Smooth muscle cell (in vitro differentiated cells): ENCODE results near the gene AJAP1. TPM values are rescaled to one million over a fixed set of nuclear protein-coding genes. Genes with fewer than 3 reads are reported as not detected.

ENCODE experiments used
- DNase-seq: peaks from one replicate; lab custom pipeline; 2025; ENCODE audit not compliant: unreplicated experiment; lab: John Stamatoyannopoulos, UW
- H2AFZ ChIP-seq: fragments of 200-600 bp; sonication (generic); 2 replicates; pipeline ENCODE4 v1.6.0; 2016; ENCODE audit warnings: antibody characterized with exemption, low read depth, mild to moderate bottlenecking
- H3F3A ChIP-seq: fragments of 200-600 bp; sonication (generic); 2 replicates; pipeline ENCODE4 v1.6.0; 2017; ENCODE audit warnings: antibody characterized with exemption, low read depth
- H3K27ac ChIP-seq: fragments of 200-600 bp; sonication (generic); 2 replicates; pipeline ENCODE4 v1.5.1; 2016; ENCODE audit warnings: low read depth, mild to moderate bottlenecking
- H3K27me3 ChIP-seq: fragments of 200-600 bp; sonication (generic); 2 replicates; pipeline ENCODE4 v1.6.1; 2016; ENCODE audit warnings: low read depth, mild to moderate bottlenecking
- H3K36me3 ChIP-seq: fragments of 200-600 bp; sonication (generic); 2 replicates; pipeline ENCODE4 v1.5.1; 2016; ENCODE audit warnings: low read depth
- H3K4me1 ChIP-seq: fragments of 200-600 bp; sonication (generic); 2 replicates; pipeline ENCODE4 v1.5.1; 2016; ENCODE audit warnings: low read depth
- H3K4me2 ChIP-seq: fragments of 200-600 bp; sonication (generic); 2 replicates; pipeline ENCODE4 v1.6.0; 2016; ENCODE audit warnings: mild to moderate bottlenecking
- H3K4me3 ChIP-seq: fragments of 200-600 bp; sonication (generic); 2 replicates; pipeline ENCODE4 v1.5.1; 2016; ENCODE audit warnings: mild to moderate bottlenecking
- H3K79me2 ChIP-seq: fragments of 200-600 bp; sonication (generic); 2 replicates; pipeline ENCODE4 v1.6.0; 2016; ENCODE audit warnings: low read depth, mild to moderate bottlenecking
- H3K9ac ChIP-seq: fragments of 200-600 bp; sonication (generic); 2 replicates; pipeline ENCODE4 v1.6.0; 2016; ENCODE audit warnings: low read depth
- H3K9me3 ChIP-seq: fragments of 200-600 bp; sonication (generic); replicated peaks from 2 replicates; pipeline ENCODE4 v1.5.1; 2016; ENCODE audit warnings: low read depth
- H4K20me1 ChIP-seq: fragments of 200-600 bp; sonication (generic); 2 replicates; pipeline ENCODE4 v1.6.0; 2016; ENCODE audit warnings: low read depth
- CTCF ChIP-seq: fragments of 200-600 bp; sonication (generic); IDR thresholded peaks from 2 replicates; pipeline ENCODE4 v1.5.1; 2017; ENCODE audit warnings: borderline replicate concordance, mild to moderate bottlenecking, antibody characterized with exemption; ENCODE audit not compliant: insufficient read depth, poor library complexity, severe bottlenecking
- WGBS: methylation state at CpG from one replicate; pipeline ENCODE4 v1.1.7; 2016; ENCODE audit warnings: low lambda C conversion rate; 5-methylcytosine and 5-hydroxymethylcytosine counted together
- polyA plus RNA-seq: library from polyadenylated mRNA; unstranded; fragments of >200 nt; fragmentation: Nextera tagmentation; extraction: Ambion mirVana; gene quantifications from 2 replicates; pipeline ENCODE4 v1.2.1, GENCODE V29; 2016
- total RNA-seq: library from RNA; depleted of rRNA; stranded (reverse); fragments of >200 nt; gene quantifications from 2 replicates; pipeline ENCODE4 v1.2.3, GENCODE V29; 2014

Gene AJAP1
- total and polyA plus RNA-seq, 2 experiments from 2014 or later: 0.10 to 0.58 TPM

DNA sequence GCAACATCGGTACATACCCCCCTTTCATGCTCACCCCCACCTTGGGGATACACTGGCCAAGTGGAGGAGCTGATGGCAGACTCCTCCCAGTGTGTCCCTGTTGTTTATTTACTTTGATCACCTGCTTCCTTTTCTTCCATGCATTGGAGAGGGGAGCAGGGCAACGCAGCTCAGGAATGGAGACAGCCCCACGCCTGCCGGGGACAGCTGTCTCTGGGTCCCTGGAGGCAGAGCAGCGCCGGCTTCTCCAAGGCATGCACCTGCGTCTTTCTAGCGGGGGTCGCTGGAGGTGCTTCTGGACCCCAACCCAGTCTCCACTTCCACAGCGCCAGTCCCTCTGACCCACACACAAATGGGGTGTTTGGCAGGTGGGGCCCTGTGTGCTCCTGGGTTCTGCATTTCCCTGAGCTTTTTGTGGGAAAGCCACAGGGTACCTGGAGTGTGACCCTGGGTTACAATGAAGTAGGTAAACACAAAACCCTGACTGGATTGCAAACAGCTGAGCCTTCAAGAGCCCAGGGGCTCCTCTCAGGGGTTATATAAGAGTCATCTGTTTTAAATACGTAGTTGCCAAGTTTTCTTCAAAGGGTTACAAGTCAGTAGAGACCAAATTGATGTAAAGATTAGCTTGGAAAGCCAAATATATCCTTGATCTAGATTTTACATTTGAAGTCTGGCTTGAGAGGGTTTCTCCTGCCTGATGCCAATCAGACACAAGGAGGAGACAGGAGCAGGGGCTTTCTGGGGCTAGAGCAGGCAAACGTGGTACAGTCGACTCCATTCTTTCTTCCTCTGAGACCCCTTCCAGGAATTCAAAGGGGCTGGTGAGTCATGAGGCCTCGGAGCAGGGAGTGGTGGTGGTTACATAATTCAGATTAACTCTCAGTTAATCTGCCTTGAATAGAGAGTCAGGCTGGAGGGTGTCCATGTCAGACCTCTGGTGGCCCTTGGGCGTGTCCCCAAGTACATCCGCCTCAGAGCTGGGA, 4.5 kb downstream of the AJAP1 start:
- Histone ChIP-seq H3K27ac (no peak overlapping the region), H3K36me3 (no peaks in the 10 kb centered on the region), H3K4me1 (peaks cover 18% of the 10 kb centered on the region), H4K20me1 (no peaks in the 10 kb centered on the region), H3K4me2 (no peak overlapping the region), H3K9me3 (no peaks in the 10 kb centered on the region), H2AFZ (no peak overlapping the region), H3K27me3 (peaks cover 47% of the 10 kb centered on the region), H3F3A (no peaks in the 10 kb centered on the region), H3K9ac (no peak overlapping the region), H3K4me3 (no peak overlapping the region), H3K79me2 (no peaks in the 10 kb centered on the region)
- TF ChIP-seq CTCF: no peak
- no peak for DNase-seq
- WGBS: 64% methylated on average over 16 of the region's 16 CpGs

GRCh38 chr1:4660917-4661594, 6.6 kb downstream of the AJAP1 start:
- Histone ChIP-seq H3K79me2 (no peaks in the 10 kb centered on the region), H3K27ac (no peak overlapping the region), H3K9ac (no peak overlapping the region), H2AFZ (no peak overlapping the region), H3K4me3 (no peak overlapping the region), H4K20me1 (no peaks in the 10 kb centered on the region), H3K4me2 (no peak overlapping the region), H3K4me1 (peaks cover 15% of the 10 kb centered on the region), H3K9me3 (no peaks in the 10 kb centered on the region), H3F3A (no peaks in the 10 kb centered on the region), H3K36me3 (no peaks in the 10 kb centered on the region), H3K27me3 (peaks cover 32% of the 10 kb centered on the region)
- WGBS: 64% methylated on average over 4 of the region's 4 CpGs
- TF ChIP-seq CTCF: no peak
- no peak for DNase-seq

DNA sequence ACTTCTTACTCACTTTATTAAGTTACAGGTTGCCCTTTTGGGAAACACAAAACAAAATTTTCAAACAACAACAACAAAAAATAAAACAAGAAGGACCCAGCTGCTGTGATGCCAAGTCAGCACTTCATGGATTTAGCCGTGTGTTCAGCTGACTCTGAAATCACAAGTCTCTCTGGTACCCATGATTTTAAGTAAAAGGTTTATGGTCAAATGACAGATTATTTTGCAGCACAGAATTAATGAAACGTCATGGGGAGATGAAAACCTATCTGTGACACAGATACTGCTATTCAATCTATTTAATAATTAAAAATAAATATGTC, 7.1 kb downstream of the AJAP1 start:
- H3K36me3 ChIP-seq: no peaks in the 10 kb centered on the region
- DNase-seq: no peak
- peaks cover 13% of the 10 kb centered on the region for H3K4me1 ChIP-seq
- no peak overlapping the region for H3K27ac ChIP-seq
- H3F3A ChIP-seq: no peaks in the 10 kb centered on the region
- no peak overlapping the region for H3K4me2 ChIP-seq
- no peaks in the 10 kb centered on the region for H3K79me2 ChIP-seq
- H2AFZ ChIP-seq: no peak overlapping the region
- no peak overlapping the region for H3K4me3 ChIP-seq
- peaks cover 27% of the 10 kb centered on the region for H3K27me3 ChIP-seq
- no peaks in the 10 kb centered on the region for H4K20me1 ChIP-seq
- TF ChIP-seq CTCF: no peak
- 91% methylated on average over 2 of the region's 2 CpGs for WGBS
- H3K9me3 ChIP-seq: no peaks in the 10 kb centered on the region
- no peak overlapping the region for H3K9ac ChIP-seq
